ENCODE data around the gene ABCB8. TPM values are rescaled to one million over a fixed set of nuclear protein-coding genes. Genes with fewer than 3 reads are reported as not detected.

ABCB8 gene
- total and polyA plus RNA-seq, 9 of the 15 experiments (the other 6 are each of a cell fraction or from before 2014, with no cell fraction given), result 7.6 to 106 (median 36.3) TPM

GRCh38 chr7:151083824-151084160, 55.5 kb downstream of the ABCB8 start (continued):
- TF ChIP-seq, protein P1, sequence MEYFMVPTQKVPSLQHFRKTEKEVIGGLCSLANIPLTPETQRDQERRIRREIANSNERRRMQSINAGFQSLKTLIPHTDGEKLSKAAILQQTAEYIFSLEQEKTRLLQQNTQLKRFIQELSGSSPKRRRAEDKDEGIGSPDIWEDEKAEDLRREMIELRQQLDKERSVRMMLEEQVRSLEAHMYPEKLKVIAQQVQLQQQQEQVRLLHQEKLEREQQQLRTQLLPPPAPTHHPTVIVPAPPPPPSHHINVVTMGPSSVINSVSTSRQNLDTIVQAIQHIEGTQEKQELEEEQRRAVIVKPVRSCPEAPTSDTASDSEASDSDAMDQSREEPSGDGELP (CRISPR knock-in tag; IDR thresholded peaks at IDR 0.05; ENCODE audit: borderline replicate concordance), result peak; percentile 7; the same call in 1 of the 2 replicates
- TF ChIP-seq USF1 (CRISPR knock-in tag; IDR thresholded peaks at IDR 0.05), result 0 out of 2 replicates have a peak, but pooled peaks have one; percentile 5
- peak; percentile 96 for TF ChIP-seq SREBF2 (CRISPR knock-in tag; IDR thresholded peaks at IDR 0.05)
- 0 out of 4 replicates have a peak, but pooled peaks of 1 of the 2 experiments have one; percentile 19 for TF ChIP-seq NRF1 (conservative IDR thresholded peaks at IDR 0.05 in 1 of 2, IDR thresholded peaks at IDR 0.05 in 1 of 2)
- no peak for TF ChIP-seq POU5F1 (IDR thresholded peaks at IDR 0.05; ENCODE audit: borderline replicate concordance, low read depth, low read length, partially characterized antibody)
- TF ChIP-seq ATF1 (CRISPR knock-in tag; IDR thresholded peaks at IDR 0.05), result no peak
- TF ChIP-seq ATF1 (tag; IDR thresholded peaks at IDR 0.05), result peak; percentile 24
- 0 out of 4 replicates have a peak, but pooled peaks of 1 of the 2 experiments have one; percentile 6 for TF ChIP-seq TBL1XR1 (IDR thresholded peaks at IDR 0.05; ENCODE audit: low read length in 2 of 2)
- TF ChIP-seq RCOR1 (IDR thresholded peaks at IDR 0.05; ENCODE audit: borderline replicate concordance in 1 of 2, low read depth in 2 of 2, low read length in 2 of 2), result 0 out of 4 replicates have a peak, but pooled peaks of 1 of the 2 experiments have one; percentile 15

DNA sequence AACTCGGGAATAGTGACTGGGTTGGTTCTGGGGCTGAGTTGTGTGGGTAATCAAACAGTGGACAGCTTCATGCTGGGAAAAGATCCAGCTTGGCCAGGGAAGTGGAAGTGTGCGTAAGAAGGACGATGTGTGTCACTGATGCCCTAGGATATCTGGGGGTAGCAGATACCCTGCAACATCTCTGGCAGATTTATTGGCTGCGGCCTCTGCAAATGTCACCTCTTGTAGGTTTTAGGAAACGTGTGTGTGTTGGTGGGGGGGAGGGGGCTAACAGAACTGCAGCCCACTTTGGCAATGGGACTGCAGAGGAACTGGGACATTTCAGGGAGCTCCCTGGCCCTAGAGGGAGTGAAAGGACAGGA, 57.1 kb downstream of the ABCB8 start:
- H3K36me3 ChIP-seq (ENCODE audit: control insufficient read depth, insufficient read depth, low read length), result peaks cover 34% of the 10 kb centered on the region; the same call in 2 of the 3 replicates
- H3K9me3 ChIP-seq (replicated peaks; ENCODE audit: control insufficient read depth, insufficient read depth, low read depth, low read length), result no peaks in the 10 kb centered on the region
- in situ Hi-C loops (cut with MboI), result no loop called here
- CTCF ChIA-PET (ENCODE audit: low intra/inter-chr PET ratio), result no interaction called here
- DNase-seq (ENCODE audit: extremely low read depth in 1 of 4, low spot score in 3 of 4) (peak in 1 of 4 experiments; percentile 50), ATAC-seq (no peak), FAIRE-seq (no peak)
- H3K27me3 ChIP-seq (ENCODE audit: control insufficient read depth in 2 of 2, insufficient read depth in 2 of 2, low read length in 2 of 2), result no peaks in the 10 kb centered on the region
- peak overlapping the region; percentile 85 for H3K27ac ChIP-seq (ENCODE audit: extremely low read depth, low read depth, low read length)
- H3K4me1 ChIP-seq (replicated peaks in 1 of 2; ENCODE audit: control insufficient read depth in 2 of 2, insufficient read depth in 2 of 2, low read length in 2 of 2), result peaks cover 48 to 83% of the 10 kb centered on the region in 2 experiments
- WGBS (ENCODE audit: insufficient coverage, low coverage, missing lambda C conversion rate), result 16% methylated on average over 5 of the region's 5 CpGs
- no peak overlapping the region for H3K4me3 ChIP-seq
- no TSS peak for BruUV-seq (replicated peaks)
- H3K9ac ChIP-seq (ENCODE audit: insufficient read depth in 1 of 2, low read depth in 2 of 2, low read length in 2 of 2), result peak overlapping the region; percentile 78 to 97
- H3K9me1 ChIP-seq (ENCODE audit: control insufficient read depth, insufficient read depth, low read length), result peaks cover 5% of the 10 kb centered on the region
- POLR2A ChIA-PET, result interaction anchor here (0.8 to 2.5 kb wide), 10 partner anchors 9 to 106 kb away, joined by 3 to 10 read pairs (median 4); partner anchors contain the start of gene ABCB8
- H3K79me2 ChIP-seq (ENCODE audit: control insufficient read depth, insufficient read depth, low read length), result peaks cover 68% of the 10 kb centered on the region
- intact Hi-C loops (cut with micrococcal nuclease), result loop anchor here (2.0 to 10.0 kb wide), 2 partner anchors 77 to 771 kb away; no protein-coding TSS in a partner anchor
- peak overlapping the region; percentile 96 for H2AFZ ChIP-seq (ENCODE audit: low read depth, low read length)
- peaks cover 26% of the 10 kb centered on the region for H4K20me1 ChIP-seq (replicated peaks; ENCODE audit: control insufficient read depth, insufficient read depth, low read length)
- peak overlapping the region; percentile 93 for H3K4me2 ChIP-seq (ENCODE audit: insufficient read depth, low read length)
- TF ChIP-seq PBX2 (CRISPR knock-in tag; IDR thresholded peaks at IDR 0.05; ENCODE audit: low read depth), result no peak
- TF ChIP-seq PBX2 (tag; conservative IDR thresholded peaks at IDR 0.05; ENCODE audit: low read depth), result peak; percentile 44; the same call in 1 of the 2 replicates
- peak; percentile 9 for TF ChIP-seq KDM5B (IDR thresholded peaks at IDR 0.05; ENCODE audit: insufficient replicate concordance, low read depth, low read length)
- no peak for TF ChIP-seq PRPF4 (IDR thresholded peaks at IDR 0.05; ENCODE audit: insufficient read depth, low read depth, low read length, poor library complexity, severe bottlenecking)
- TF ChIP-seq SAP30 (IDR thresholded peaks at IDR 0.05; ENCODE audit: borderline replicate concordance, insufficient read depth, low read depth, low read length, poor library complexity, severe bottlenecking), result no peak
- TF ChIP-seq CBFB (CRISPR knock-in tag; IDR thresholded peaks at IDR 0.05), result peak; percentile 58; the same call in 1 of the 2 replicates
- TF ChIP-seq MEIS2 (IDR thresholded peaks at IDR 0.05; ENCODE audit: partially characterized antibody), result peak; percentile 78
- no peak for TF ChIP-seq PHTF2 (CRISPR knock-in tag; IDR thresholded peaks at IDR 0.05)

Data from K562 (cell line).